Measurements from ENCODE around the gene L3MBTL4. TPM values are rescaled to one million over a fixed set of nuclear protein-coding genes. Genes with fewer than 3 reads are reported as not detected.

L3MBTL4 gene
- total and polyA plus RNA-seq, 7 donors: 1.2 to 5.7 (median 3.4) TPM

GRCh38 chr18:6039055-6039454 lies 375.7 kb downstream of the L3MBTL4 start:
- no peak for TF ChIP-seq POLR2AphosphoS5 (IDR thresholded peaks at IDR 0.05)
- Histone ChIP-seq H3K27me3 (no peaks in the 10 kb centered on the region), H3K4me1 (no peaks in the 10 kb centered on the region), H3K27ac (no peak overlapping the region), H3K36me3 (no peaks in the 10 kb centered on the region), H3K9me3 (no peaks in the 10 kb centered on the region), H3K4me3 (no peak overlapping the region)
- no peak for DNase-seq
- WGBS, 2 donors: 80 to 92% methylated on average over 2 of the region's 2 CpGs
- intact Hi-C loops (cut with DNase I): no loop called here

GRCh38 chr18:6031442-6031841 lies 383.3 kb downstream of the L3MBTL4 start:
- Histone ChIP-seq H3K9me3 (no peaks in the 10 kb centered on the region), H3K27ac (no peak overlapping the region), H3K36me3 (no peaks in the 10 kb centered on the region), H3K4me1 (no peaks in the 10 kb centered on the region), H3K4me3 (no peak overlapping the region), H3K27me3 (no peaks in the 10 kb centered on the region)
- TF ChIP-seq POLR2AphosphoS5 (IDR thresholded peaks at IDR 0.05): no peak
- TF ChIP-seq POLR2A (IDR thresholded peaks at IDR 0.05): no peak
- TF ChIP-seq CTCF (IDR thresholded peaks at IDR 0.05): no peak
- DNase-seq: no peak
- 80 to 87% methylated on average over 2 of the region's 2 CpGs for WGBS, 2 donors
- intact Hi-C loops (cut with DNase I): no loop called here

GRCh38 chr18:6031002-6031401 lies 383.7 kb downstream of the L3MBTL4 start:
- TF ChIP-seq POLR2A (IDR thresholded peaks at IDR 0.05) (no peak), EP300 (IDR thresholded peaks at IDR 0.05) (no peak), CTCF (IDR thresholded peaks at IDR 0.05) (no peak), POLR2AphosphoS5 (IDR thresholded peaks at IDR 0.05) (no peak)
- Histone ChIP-seq H3K4me3 (no peak overlapping the region), H3K27me3 (no peaks in the 10 kb centered on the region), H3K4me1 (no peaks in the 10 kb centered on the region), H3K36me3 (no peaks in the 10 kb centered on the region), H3K27ac (no peak overlapping the region), H3K9me3 (no peaks in the 10 kb centered on the region)
- WGBS, 2 donors: 58 to 80% methylated on average over 2 of the region's 2 CpGs
- intact Hi-C loops (cut with DNase I): no loop called here
- no peak for DNase-seq

- no peak overlapping the region for H3K27ac ChIP-seq
- H3K27me3 ChIP-seq: no peaks in the 10 kb centered on the region
- intact Hi-C loops (cut with DNase I): no loop called here
- no peaks in the 10 kb centered on the region for H3K36me3 ChIP-seq
- no peak for DNase-seq
- no peaks in the 10 kb centered on the region for H3K9me3 ChIP-seq
- 67 to 74% methylated on average over 2 of the region's 2 CpGs for WGBS, 2 donors
- TF ChIP-seq CTCF (IDR thresholded peaks at IDR 0.05) (no peak), POLR2A (IDR thresholded peaks at IDR 0.05) (no peak), POLR2AphosphoS5 (IDR thresholded peaks at IDR 0.05) (no peak), EP300 (IDR thresholded peaks at IDR 0.05) (no peak)
- no peak overlapping the region for H3K4me3 ChIP-seq
- no peaks in the 10 kb centered on the region for H3K4me1 ChIP-seq
Observed at GRCh38 chr18:6024745-6025248, 389.9 kb downstream of the L3MBTL4 start.

- no peak overlapping the region for H3K27ac ChIP-seq
- H3K9me3 ChIP-seq: no peaks in the 10 kb centered on the region
- intact Hi-C loops (cut with DNase I): no loop called here
- no peaks in the 10 kb centered on the region for H3K27me3 ChIP-seq
- H3K4me1 ChIP-seq: no peaks in the 10 kb centered on the region
- H3K4me3 ChIP-seq: no peak overlapping the region
- H3K36me3 ChIP-seq: no peaks in the 10 kb centered on the region
- no peak for DNase-seq
- WGBS, 2 donors: 83 to 86% methylated on average over 7 of the region's 7 CpGs
- no peak for TF ChIP-seq CTCF (IDR thresholded peaks at IDR 0.05)
- TF ChIP-seq POLR2AphosphoS5 (IDR thresholded peaks at IDR 0.05): no peak
- no peak for TF ChIP-seq POLR2A (IDR thresholded peaks at IDR 0.05)
- TF ChIP-seq EP300 (IDR thresholded peaks at IDR 0.05): no peak
Observed at GRCh38 chr18:6023551-6023950, 391.2 kb downstream of the L3MBTL4 start.

Data from sigmoid colon (tissue), 7 donors.